ENCODE measurements around the gene OPN1SW. TPM values are rescaled to one million over a fixed set of nuclear protein-coding genes. Genes with fewer than 3 reads are reported as not detected.

OPN1SW gene
- total RNA-seq, 4 donors from 2014 or later: not detected

DNA sequence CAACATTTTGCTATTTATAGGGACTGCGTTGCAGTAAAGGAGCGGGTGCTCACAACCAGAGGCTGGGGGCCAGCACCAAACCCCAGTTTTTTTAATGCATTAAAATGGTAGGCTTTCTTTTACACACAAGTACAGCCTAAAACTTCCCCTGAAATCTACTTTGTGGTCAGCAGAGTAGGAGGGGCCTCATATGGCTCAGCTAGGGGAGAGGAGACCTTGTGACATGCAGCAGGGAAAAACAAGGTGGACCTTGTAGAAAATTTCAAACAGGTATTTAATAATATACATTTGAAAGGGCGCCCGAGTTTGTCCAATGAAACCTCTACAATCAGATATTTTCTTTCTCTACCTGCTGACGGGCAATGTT lies 17.6 kb upstream of the OPN1SW start:
- no peak for DNase-seq (ENCODE audit: low spot score in 2 of 2)
- 96% methylated on average over 5 of the region's 5 CpGs for WGBS
- no peaks in the 10 kb centered on the region for H3K27me3 ChIP-seq
- no peaks in the 10 kb centered on the region for H3K9me3 ChIP-seq
- H3K27ac ChIP-seq: no peak overlapping the region
- no peak for TF ChIP-seq EP300 (IDR thresholded peaks at IDR 0.05)
- TF ChIP-seq POLR2AphosphoS5 (IDR thresholded peaks at IDR 0.05): no peak
- H3K36me3 ChIP-seq: no peaks in the 10 kb centered on the region
- H3K4me1 ChIP-seq: peaks cover 25% of the 10 kb centered on the region
- H3K4me3 ChIP-seq: no peak overlapping the region

DNA sequence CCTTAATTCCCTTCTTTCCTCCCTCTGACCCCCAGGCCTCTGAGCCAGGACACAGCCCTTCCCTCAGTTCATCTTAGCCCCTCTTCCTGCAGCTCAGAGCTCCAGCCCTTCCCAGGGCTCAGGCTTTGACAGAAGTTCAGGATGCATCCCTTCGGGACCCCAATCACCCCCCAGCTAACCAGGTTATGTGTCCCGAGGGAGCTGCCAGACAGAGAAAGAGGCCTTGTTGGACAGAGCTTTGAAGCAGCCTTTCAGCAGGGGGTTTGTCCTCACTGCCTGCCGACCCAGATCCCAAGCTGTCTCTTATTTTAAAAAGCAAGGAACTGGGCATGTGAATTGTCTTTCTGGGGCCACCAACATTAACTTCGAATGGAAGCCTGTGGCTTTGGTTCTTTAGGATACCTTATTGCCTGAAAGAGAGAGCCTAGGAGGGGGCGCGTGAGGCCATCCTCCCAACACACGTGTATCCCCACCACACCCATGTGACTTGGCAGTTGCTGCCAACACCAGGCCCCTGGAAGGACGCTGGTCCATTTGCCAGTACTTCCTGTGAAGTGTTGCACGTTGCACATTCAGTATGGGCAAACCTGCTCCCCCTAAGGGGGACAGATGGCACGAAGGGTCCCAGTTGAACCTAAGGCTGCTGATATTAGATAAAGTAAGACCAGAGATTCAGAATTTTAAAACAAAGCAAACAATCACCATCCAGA lies 17.0 kb upstream of the OPN1SW start:
- peak in 1 of 2 donors; percentile 53 for DNase-seq (ENCODE audit: low spot score in 2 of 2)
- no peak overlapping the region for H3K27ac ChIP-seq

DNA sequence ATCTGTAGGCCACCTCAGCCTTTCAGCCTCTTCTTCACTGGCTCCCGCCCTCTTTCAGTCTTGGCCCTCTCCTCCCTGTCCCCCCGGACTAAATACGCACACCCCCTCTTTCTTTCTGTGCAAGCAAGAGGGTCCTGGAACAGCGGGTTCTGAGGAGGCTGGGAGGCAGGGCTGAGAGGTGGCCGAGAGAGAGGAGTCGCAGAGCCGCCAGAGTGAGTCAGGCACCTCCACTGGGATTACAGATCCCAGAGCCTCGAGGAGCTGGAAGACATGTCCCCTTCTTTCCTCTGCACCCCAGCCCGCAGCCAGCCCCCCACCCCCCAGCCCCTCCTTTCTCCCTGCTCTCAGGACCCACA lies 16.4 kb upstream of the OPN1SW start:
- Histone ChIP-seq H3K36me3 (no peaks in the 10 kb centered on the region), H3K9me3 (no peaks in the 10 kb centered on the region), H3K27me3 (no peaks in the 10 kb centered on the region), H3K27ac (no peak overlapping the region), H3K4me1 (peaks cover 25% of the 10 kb centered on the region), H3K4me3 (peak overlapping the region; percentile 79)
- no peak for DNase-seq (ENCODE audit: low spot score in 2 of 2)
- WGBS: 12% methylated on average over 9 of the region's 9 CpGs
- TF ChIP-seq EP300 (IDR thresholded peaks at IDR 0.05) (no peak), POLR2AphosphoS5 (IDR thresholded peaks at IDR 0.05) (no peak), POLR2A (IDR thresholded peaks at IDR 0.05) (no peak)
- TF ChIP-seq, protein P1, sequence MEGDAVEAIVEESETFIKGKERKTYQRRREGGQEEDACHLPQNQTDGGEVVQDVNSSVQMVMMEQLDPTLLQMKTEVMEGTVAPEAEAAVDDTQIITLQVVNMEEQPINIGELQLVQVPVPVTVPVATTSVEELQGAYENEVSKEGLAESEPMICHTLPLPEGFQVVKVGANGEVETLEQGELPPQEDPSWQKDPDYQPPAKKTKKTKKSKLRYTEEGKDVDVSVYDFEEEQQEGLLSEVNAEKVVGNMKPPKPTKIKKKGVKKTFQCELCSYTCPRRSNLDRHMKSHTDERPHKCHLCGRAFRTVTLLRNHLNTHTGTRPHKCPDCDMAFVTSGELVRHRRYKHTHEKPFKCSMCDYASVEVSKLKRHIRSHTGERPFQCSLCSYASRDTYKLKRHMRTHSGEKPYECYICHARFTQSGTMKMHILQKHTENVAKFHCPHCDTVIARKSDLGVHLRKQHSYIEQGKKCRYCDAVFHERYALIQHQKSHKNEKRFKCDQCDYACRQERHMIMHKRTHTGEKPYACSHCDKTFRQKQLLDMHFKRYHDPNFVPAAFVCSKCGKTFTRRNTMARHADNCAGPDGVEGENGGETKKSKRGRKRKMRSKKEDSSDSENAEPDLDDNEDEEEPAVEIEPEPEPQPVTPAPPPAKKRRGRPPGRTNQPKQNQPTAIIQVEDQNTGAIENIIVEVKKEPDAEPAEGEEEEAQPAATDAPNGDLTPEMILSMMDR (IDR thresholded peaks at IDR 0.05): no peak

More for the DNA sequence above, 17.0 kb upstream of the OPN1SW start:
- WGBS: 74% methylated on average over 10 of the region's 10 CpGs
- Histone ChIP-seq H3K36me3 (no peaks in the 10 kb centered on the region), H3K4me3 (no peak overlapping the region), H3K4me1 (peaks cover 25% of the 10 kb centered on the region), H3K27me3 (no peaks in the 10 kb centered on the region), H3K9me3 (no peaks in the 10 kb centered on the region)
- TF ChIP-seq EP300 (IDR thresholded peaks at IDR 0.05) (no peak), POLR2A (IDR thresholded peaks at IDR 0.05) (no peak), POLR2AphosphoS5 (IDR thresholded peaks at IDR 0.05) (no peak)
- TF ChIP-seq, protein P1 (IDR thresholded peaks at IDR 0.05): no peak

DNA sequence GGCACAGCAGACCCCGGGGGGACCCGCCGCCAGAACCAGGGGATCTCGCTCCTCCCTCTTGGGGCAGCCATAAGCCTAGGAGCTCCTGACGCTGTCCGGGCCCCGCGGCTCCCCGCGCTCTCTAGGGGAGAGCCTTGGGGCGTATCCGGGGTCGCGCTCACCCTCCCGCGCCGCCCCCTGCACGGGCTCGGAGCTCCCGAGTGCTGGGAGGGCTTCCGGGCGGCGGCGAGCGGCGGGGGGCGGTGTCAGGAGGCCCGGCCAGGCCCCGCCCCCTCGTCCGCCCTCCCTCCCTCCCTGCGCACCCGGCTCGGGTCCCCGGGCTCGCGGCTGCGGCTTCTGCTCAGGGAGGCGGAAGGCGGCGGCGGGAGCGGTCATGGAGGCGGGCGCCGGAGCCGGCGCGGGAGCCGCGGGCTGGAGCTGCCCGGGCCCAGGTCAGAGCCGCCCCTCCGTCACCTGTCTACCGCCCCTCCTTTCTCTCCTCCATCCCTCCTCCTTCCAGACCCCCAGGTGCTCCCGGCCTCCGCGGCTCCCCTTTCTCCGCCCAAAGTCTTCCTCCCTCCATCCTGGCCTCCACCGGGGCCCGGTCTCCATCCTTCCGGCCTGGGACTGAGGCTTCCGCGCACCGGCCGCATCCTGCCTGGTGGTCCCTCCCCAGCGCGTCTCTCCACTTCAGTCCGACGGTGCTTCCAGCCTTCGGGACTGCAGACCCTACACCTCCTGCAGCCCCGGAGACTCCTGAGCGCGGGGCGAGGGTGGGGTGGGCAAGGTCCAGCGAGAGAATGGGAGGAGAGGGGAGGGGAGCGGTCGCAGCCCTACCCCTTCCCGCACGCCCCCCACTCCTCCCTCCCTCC lies 15.8 kb upstream of the OPN1SW start, which contains the start of gene CCDC136:
Gene CCDC136 (plus strand): TSS at position 848 of the 851 bp plus-strand sequence. CDS start 444 bp downstream, outside the sequence.
- under 1% methylated on average over 52 of the region's 80 CpGs for WGBS
- Histone ChIP-seq H3K27ac (no peak within 1 kb of the TSS), H3K4me3 (peak within 1 kb of the TSS; percentile 79), H3K4me1 (peaks cover 25% of the 10 kb centered on the region), H3K36me3 (no peaks in the 10 kb centered on the region), H3K27me3 (no peaks in the 10 kb centered on the region), H3K9me3 (no peaks in the 10 kb centered on the region)
- peak; percentile 82 to 87 for DNase-seq (ENCODE audit: low spot score in 2 of 2)
- no peak for TF ChIP-seq POLR2A (IDR thresholded peaks at IDR 0.05)

DNA sequence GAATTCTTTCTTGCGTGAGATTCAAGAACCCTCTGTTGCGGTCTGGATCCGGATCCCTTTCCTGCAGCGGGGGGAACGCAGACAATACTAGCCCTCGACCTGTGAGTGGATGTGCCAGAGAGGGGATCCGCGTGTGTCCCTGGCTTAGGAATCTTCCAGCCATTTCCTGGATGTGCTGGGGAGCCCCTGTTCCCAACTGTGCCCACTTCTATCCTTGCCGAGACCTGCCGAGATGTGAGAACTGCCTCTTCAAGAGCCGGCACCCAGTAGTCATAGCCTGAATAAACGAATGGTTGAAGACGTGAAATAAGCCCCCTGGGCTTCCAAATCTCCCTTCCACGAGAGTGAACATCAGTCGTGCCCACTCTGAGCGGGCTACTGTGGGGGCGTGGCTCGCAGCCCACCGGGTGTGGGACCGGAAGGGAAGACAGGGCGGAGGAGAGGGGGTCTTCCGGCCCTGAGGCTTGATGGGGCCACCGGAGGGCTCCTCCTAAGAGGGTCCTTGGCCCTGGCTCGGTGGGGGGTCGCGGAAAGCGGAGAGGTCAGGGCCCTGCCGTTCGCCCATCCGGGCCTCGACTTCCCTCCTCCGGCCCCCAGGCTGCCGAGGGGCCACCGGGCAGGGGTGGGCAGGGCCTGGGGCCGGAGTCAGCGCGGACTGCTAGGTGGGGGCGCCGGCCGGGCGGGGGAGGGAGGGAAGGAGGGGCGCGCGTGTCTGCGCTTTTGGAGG lies 14.9 kb upstream of the OPN1SW start:
- DNase-seq (ENCODE audit: low spot score in 2 of 2): no peak
- 21% methylated on average over 15 of the region's 45 CpGs for WGBS
- H3K27ac ChIP-seq: no peak overlapping the region

More for the DNA sequence above, 14.9 kb upstream of the OPN1SW start:
- H3K4me3 ChIP-seq: peak overlapping the region; percentile 79
- H3K27me3 ChIP-seq: no peaks in the 10 kb centered on the region
- no peak for TF ChIP-seq EP300 (IDR thresholded peaks at IDR 0.05)
- no peak for TF ChIP-seq POLR2AphosphoS5 (IDR thresholded peaks at IDR 0.05)
- TF ChIP-seq, protein P1 (IDR thresholded peaks at IDR 0.05): no peak
- no peak for TF ChIP-seq POLR2A (IDR thresholded peaks at IDR 0.05)
- no peaks in the 10 kb centered on the region for H3K9me3 ChIP-seq
- H3K36me3 ChIP-seq: no peaks in the 10 kb centered on the region
- H3K4me1 ChIP-seq: peaks cover 25% of the 10 kb centered on the region
